H1 (cell line): Measurements from ENCODE around the gene KDM6B. TPM values are rescaled to one million over a fixed set of nuclear protein-coding genes. Genes with fewer than 3 reads are reported as not detected.

Source experiments
- EGR1 ChIP-seq: IDR thresholded peaks from 2 replicates; pipeline ENCODE4 v1.6.1; 2011; ENCODE audit warnings: low read depth, low read length, borderline replicate concordance
- KDM1A ChIP-seq: fragments of 200-600, 300-600 bp; sonication (generic); IDR thresholded peaks from 2 replicates; pipeline ENCODE4 v1.7.1; 2016; ENCODE audit warnings: mild to moderate bottlenecking, low read length, borderline replicate concordance
- RAD21 ChIP-seq, 2 experiments: IDR thresholded peaks in 1 of 2; conservative IDR thresholded peaks in 1 of 2; 2 replicates each; pipeline ENCODE4 v1.6.1; 2011; ENCODE audit warnings: low read depth in 2 of 2, low read length in 2 of 2, improper control_type of control experiment in 1 of 2, inconsistent platforms in 1 of 2, mild to moderate bottlenecking in 1 of 2, moderate library complexity in 1 of 2
- polyA plus RNA-seq, 7 experiments: library from polyadenylated mRNA; depleted of rRNA in 3 of 7; stranded (reverse) in 5 of 7; unstranded in 2 of 7; fragments of >200 nt in 5 of 7; fragments of 200-250 nt in 2 of 7; gene quantifications; 1 replicate in 5 of 7; 2 replicates in 1 of 7; 4 replicates in 1 of 7; pipeline versions ENCODE4 v1.2.1 to v1.2.3, GENCODE V29; 2011 to 2013; ENCODE audit warnings: missing spikeins in 2 of 7, mixed read lengths in 2 of 7
- total RNA-seq: library from RNA; stranded (reverse); fragmentation: NEBNext Ultra II Directional; extraction: Animal tissue kit (Norgen Biotek cat#: 25700); gene quantifications from 2 replicates; pipeline ENCODE4 v1.2.1, GENCODE V29; 2021

The KDM6B gene
- total and polyA plus RNA-seq, 2 of the 8 experiments (the other 6 are each of a cell fraction or from before 2014, with no cell fraction given), result 0.48 to 3.7 TPM

GRCh38 chr17:7814969-7815368, 19.0 kb upstream of the KDM6B start (continued):
- TF ChIP-seq EGR1 (no peak), KDM1A (no peak), RAD21 (IDR thresholded peaks at IDR 0.05 in 1 of 2, conservative IDR thresholded peaks at IDR 0.05 in 1 of 2; ENCODE audit: low read depth in 2 of 2, low read length in 2 of 2) (no peak)
- TF ChIP-seq, all 59 proteins: peak for 0
